ENCODE data around the gene KRTAP12-1.

The KRTAP12-1 gene

GRCh38 chr21:44681861-44682579 lies at the start of gene KRTAP12-1:
KRTAP12-1 (minus strand) TSS chr21:44682163; CDS start chr21:44682123, 40 bp downstream.
- DNase-seq (ENCODE audit: low read depth) = no peak

- no peak for DNase-seq (ENCODE audit: low read depth)
Observed at GRCh38 chr21:44730951-44731579, 49.1 kb upstream of the KRTAP12-1 start.

- DNase-seq (ENCODE audit: low read depth) = no peak
Observed at GRCh38 chr21:44730028-44730395, 48.0 kb upstream of the KRTAP12-1 start.

GRCh38 chr21:44729336-44730027 lies 47.5 kb upstream of the KRTAP12-1 start:
- DNase-seq (ENCODE audit: low read depth) = no peak

GRCh38 chr21:44728716-44729115 lies 46.8 kb upstream of the KRTAP12-1 start:
- no peak for DNase-seq (ENCODE audit: low read depth)

- no peak for DNase-seq (ENCODE audit: low read depth)
Observed at GRCh38 chr21:44727757-44728156, 45.8 kb upstream of the KRTAP12-1 start.

GRCh38 chr21:44727321-44727720 lies 45.4 kb upstream of the KRTAP12-1 start:
- no peak for DNase-seq (ENCODE audit: low read depth)

GRCh38 chr21:44726826-44727225 lies 44.9 kb upstream of the KRTAP12-1 start:
- DNase-seq (ENCODE audit: low read depth) = no peak

- DNase-seq (ENCODE audit: low read depth) = no peak
Observed at GRCh38 chr21:44724926-44725325, 43.0 kb upstream of the KRTAP12-1 start.

GRCh38 chr21:44724196-44724595 lies 42.2 kb upstream of the KRTAP12-1 start:
- DNase-seq (ENCODE audit: low read depth) = no peak

GRCh38 chr21:44723177-44724131 lies 41.5 kb upstream of the KRTAP12-1 start:
- DNase-seq (ENCODE audit: low read depth) = no peak

GRCh38 chr21:44722731-44723130 lies 40.8 kb upstream of the KRTAP12-1 start:
- no peak for DNase-seq (ENCODE audit: low read depth)

- DNase-seq (ENCODE audit: low read depth) = no peak
Observed at GRCh38 chr21:44720170-44720569, 38.2 kb upstream of the KRTAP12-1 start.

GRCh38 chr21:44718571-44718970 lies 36.6 kb upstream of the KRTAP12-1 start:
- DNase-seq (ENCODE audit: low read depth) = no peak

- no peak for DNase-seq (ENCODE audit: low read depth)
Observed at GRCh38 chr21:44718093-44718492, 36.1 kb upstream of the KRTAP12-1 start.

GRCh38 chr21:44716984-44717383 lies 35.0 kb upstream of the KRTAP12-1 start:
- no peak for DNase-seq (ENCODE audit: low read depth)

GRCh38 chr21:44714905-44715304 lies 32.9 kb upstream of the KRTAP12-1 start:
- no peak for DNase-seq (ENCODE audit: low read depth)

- DNase-seq (ENCODE audit: low read depth) = no peak
Observed at GRCh38 chr21:44713846-44714245, 31.9 kb upstream of the KRTAP12-1 start.

- DNase-seq (ENCODE audit: low read depth) = no peak
Observed at GRCh38 chr21:44713130-44713529, 31.2 kb upstream of the KRTAP12-1 start.

- no peak for DNase-seq (ENCODE audit: low read depth)
Observed at GRCh38 chr21:44712203-44713028, 30.5 kb upstream of the KRTAP12-1 start.

All from stimulated activated CD8-positive, alpha-beta memory T cell treated with anti-CD3 and anti-CD28 coated beads, Interleukin-7, amount 100 ng/mL, for 24 hours (primary cell).